GM18508 (cell line): ENCODE data around the gene RNASE8.
"Not testable (repeated sequence)": the region's sequence is repeated elsewhere in the genome, so short reads cannot be mapped to it uniquely, and the experiment has no call there.

Experiments used
- ATAC-seq: cut with Tn5 transposase; IDR thresholded peaks from one replicate; pipeline ENCODE4 v1.9.1; 2021; ENCODE audit warnings: moderate number of reproducible peaks; ENCODE audit not compliant: insufficient read depth, unreplicated experiment

RNASE8 gene

DNA sequence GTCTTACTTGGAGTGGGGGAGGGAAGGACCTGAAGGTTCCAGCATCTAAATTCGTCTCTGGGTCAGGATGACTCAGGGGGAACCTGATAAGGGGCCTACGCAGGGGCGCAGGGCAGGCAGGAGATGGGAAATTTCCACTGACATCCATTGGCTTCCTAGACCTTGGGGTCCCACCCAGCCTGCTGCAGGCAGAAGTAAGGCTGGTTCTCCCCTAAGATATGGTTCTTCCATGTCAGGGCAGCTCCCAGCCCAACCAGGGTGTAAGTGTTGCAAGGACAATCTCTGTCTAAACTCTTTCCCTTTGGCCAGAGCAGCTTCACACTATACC lies 30.7 kb upstream of the RNASE8 start:
- no peak for ATAC-seq

DNA sequence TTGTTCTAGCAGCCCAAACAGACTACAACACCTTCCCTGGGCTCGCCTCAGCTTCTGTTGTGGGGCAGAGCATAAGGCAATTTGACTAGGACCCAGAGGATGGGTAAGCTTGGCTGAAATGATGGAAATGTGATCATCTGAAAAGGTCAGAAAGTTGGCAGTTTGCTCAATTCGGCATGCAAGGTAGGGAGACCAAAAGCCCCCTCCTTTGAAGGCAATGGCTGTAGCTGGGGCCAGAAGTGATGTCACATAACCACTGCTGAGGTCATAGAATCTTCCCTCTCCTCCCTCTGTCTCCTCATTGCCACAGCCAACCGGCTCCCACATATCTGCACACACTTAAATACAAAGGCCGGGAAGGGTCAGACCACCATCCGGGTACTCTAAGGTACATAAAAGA lies 27.7 kb upstream of the RNASE8 start, which contains the start of gene TPPP2:
Gene TPPP2, plus strand, starts transcription at position 301 of the 400 bp plus-strand sequence. CDS start 365 bp downstream, outside the sequence.
- no peak for ATAC-seq

DNA sequence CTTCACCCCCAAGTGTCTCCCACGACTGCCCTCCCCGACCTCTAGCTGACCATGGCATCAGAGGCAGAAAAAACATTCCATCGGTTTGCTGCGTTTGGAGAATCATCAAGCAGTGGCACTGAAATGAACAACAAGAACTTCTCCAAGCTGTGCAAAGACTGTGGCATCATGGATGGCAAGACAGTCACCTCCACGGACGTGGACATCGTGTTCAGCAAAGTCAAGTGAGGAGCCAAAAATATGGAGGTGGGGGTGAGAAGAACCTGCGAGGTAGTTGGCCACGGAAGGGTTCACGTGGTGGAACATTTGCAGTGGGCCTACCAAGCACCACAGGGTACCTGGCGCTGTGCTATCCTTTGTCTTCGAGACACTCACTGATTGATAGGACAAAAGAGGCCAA lies 27.1 kb upstream of the RNASE8 start:
- ATAC-seq, result no peak

- no peak for ATAC-seq
These were observed 25.1 kb upstream of the RNASE8 start for GRCh38 chr14:21032326-21033132.

GRCh38 chr14:21033133-21033698 lies 24.4 kb upstream of the RNASE8 start:
- no peak for ATAC-seq

DNA sequence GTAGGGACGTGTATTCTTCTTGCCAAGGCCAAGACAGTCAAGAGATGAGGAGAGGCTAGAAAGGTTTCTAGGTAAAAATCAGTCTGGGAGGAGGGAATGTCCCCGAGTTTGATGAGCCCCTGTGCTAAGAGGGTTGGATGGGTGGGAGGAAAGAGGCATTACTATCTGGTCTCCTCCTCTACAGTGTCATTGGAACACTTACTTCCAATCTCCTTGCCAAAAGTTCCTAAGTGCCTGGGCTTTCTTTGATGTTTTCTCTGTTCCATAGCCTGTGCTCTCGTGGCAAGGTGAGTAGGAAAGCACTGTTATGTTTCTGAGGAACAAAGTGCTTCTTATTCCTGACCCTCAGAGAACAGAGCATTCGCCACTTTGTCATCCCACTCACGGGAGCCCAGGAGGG lies 22.9 kb upstream of the RNASE8 start, which contains the start of gene RNASE13:
Gene RNASE13, minus strand, starts transcription at position 101 of the 400 bp plus-strand sequence. CDS start 519 bp downstream, outside the sequence.
- ATAC-seq, result no peak

DNA sequence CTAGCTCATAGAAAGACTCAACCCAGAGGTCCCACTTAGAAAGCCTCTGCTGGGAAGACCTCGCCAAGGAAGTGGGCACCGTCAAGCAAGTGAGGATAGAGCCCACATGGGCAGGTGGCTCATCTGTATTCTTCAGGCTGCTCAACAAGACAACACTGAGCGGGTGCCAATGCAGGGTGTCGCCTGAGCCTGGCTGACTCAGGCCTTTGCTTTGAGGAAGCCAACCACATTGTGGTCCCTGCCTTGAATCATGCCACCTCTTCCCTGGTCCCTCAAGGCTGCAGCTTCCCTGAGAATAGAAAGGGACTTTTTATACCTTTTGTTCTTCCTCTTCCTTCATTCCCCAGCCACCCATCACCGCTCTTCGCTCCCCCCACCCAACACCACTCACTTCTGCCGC lies 20.9 kb upstream of the RNASE8 start:
- ATAC-seq, result no peak

GRCh38 chr14:21037156-21037555 lies 20.5 kb upstream of the RNASE8 start:
- ATAC-seq, result no peak

DNA sequence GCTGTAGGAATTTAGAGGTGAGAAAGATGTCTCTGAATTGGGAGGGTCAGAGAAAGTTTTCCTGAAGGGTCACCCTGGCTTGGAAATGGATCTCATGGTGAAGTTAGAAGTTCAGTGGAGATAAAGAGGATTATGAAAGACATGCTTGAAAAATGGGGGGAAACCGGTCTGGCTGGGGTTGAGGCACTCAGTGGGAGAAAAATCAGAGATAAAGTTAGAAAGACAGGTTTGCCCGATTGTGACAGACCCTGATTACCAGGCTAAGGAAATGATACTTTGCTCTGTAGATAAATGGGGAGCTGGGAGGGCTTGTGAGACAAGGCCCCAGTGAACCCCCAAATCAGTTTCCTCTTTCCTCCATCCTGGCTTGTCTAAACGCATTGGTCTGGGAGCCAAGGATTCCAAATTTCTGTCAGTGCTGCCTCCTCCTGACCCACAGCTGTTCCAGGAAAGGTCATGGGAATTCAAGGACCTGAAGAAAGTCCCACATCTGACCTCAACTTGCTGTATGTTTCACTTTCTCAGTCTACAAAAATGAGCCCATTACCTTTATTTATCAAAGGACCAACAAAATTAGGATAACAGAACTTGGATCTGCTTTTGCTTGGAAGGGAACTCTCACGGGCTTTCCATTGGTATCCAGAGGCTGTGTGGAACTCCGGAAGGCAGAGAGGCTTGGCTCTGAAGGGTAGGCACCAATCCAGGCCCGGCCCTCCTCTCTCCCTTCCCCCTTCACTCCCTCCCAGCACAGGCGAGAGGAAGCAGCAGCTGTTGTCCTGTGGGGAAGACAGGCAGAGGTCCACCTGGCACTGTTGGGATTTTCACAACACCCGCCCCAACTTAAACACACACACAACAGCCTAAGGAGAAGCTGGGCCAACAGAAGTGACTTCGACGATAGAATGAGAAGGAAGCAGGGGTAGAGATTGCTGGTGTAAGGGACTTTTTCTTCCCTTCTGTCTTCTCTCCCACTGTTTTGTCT lies 18.9 kb upstream of the RNASE8 start:
- no peak for ATAC-seq

DNA sequence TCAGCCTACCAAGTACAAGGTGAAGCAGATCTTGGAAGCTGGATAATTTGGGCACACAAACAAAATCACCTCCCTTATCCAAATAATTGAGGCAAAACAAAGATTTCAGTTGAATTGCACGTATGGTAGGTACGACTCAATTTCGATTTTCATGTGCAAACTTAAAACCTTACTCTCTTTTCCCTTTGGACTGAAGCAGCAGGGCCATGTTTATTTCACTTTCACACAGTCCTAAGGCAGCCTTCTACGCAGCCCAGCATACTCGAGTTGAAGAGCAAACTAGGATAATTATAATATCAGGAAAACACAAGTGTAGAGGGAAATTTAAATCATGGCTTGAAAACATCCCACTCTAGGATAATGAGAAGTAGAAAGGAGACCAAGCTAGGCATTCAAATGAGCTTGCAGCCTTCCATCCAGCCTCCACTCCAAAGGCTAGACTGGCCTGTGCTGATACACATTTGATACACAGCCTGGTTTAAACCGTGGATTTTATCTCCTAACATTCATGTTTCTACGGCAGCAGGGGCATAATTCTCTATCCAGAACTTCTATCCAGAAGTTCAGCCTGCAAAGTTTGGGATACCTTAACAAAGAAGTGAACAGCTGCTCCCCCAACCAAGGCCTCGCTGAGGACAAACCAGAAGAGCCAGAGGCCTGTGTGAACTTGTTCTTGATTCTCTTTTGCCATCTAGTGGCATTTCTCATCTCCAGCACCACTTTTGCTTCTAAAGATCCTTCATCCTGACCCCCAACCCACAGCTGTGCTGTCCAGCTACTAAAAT lies 17.8 kb upstream of the RNASE8 start:
- ATAC-seq, result no peak

DNA sequence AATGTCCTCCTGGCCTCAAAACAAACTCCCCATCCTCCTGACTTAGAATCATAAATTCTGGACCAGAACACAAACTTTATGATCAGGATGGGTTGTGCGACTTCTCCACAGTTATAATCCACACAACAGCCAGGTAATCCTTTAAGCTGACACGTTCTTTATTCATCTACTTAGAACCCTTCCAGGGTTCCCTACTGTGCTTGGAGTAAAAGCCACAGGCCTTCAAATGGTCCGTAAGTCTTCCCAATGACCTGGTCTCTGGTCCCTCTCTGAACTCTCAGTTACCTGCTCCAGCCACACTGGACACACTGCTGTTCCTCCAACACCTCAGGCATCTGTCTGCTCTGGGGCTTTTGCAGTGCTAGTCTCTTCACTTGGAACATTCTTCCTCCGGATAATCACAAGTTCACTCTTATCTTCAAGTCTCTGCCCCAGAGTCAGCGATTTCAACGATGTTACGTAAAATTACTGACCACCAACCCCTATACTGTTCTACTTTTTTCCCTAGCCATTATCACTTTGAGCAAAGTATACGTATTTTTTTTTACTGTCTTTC lies 17.2 kb upstream of the RNASE8 start:
- ATAC-seq, result no peak

DNA sequence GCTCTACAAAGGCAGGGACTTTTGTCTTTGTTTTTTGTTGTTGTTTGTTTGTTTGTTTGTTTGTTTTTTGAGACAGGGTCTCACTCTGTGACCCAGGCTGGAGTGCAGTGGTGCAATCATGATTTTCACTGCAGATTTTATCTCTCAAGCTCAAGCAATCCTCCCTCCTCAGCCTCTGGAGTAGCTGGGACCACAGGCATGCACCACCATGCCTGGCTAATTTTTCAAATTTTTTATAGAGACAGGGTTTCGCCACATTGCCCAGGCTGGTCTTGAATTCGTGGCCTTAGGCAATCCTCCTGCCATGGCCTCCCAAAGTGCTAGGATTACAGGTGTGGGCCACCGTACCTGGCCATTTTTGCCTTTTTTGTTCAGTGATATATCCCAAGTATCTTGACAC lies 16.7 kb upstream of the RNASE8 start:
- not testable (repeated sequence) for ATAC-seq

DNA sequence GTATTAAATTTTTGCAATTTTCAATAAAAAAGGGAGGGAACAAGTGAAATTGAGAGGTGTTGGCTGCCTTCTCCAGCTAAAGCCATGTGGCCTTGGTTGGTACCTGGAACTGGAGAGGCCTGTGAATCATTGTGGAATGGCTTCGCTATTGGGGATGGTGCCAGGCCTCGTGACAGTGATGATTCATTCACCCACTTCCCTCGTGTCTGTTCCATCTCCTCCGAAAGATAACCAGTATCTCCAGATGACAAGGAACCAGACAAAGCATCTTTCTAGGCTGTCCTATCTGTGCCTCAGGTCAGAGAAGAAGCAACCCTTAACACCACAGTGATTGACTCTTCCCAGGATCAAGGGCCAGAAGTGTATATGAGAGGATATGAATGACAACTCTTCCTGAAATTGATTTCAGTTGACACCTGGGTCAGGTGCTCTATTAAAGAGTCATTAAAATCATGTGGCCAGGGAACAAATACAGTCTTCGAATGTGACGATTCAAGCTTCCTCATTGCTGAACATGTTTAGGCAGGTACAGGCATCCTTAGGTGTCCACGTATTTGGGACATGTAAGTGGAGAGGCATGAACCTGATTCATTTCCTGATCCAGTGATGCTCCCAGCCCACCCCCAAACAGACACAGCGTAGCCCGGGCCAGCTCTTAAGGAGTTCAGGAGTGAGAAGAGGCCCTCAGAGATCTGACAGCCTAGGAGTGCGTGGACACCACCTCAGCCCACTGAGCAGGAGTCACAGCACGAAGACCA lies 15.8 kb upstream of the RNASE8 start, which contains the start of gene RNASE7:
Gene RNASE7, plus strand, starts transcription at position 687 of the 758 bp plus-strand sequence. CDS start 631 bp downstream, outside the sequence.
- no peak for ATAC-seq

GRCh38 chr14:21042918-21043317 lies 14.7 kb upstream of the RNASE8 start:
- no peak for ATAC-seq

- ATAC-seq, result no peak
These were observed 14.1 kb upstream of the RNASE8 start for GRCh38 chr14:21043387-21043973.

DNA sequence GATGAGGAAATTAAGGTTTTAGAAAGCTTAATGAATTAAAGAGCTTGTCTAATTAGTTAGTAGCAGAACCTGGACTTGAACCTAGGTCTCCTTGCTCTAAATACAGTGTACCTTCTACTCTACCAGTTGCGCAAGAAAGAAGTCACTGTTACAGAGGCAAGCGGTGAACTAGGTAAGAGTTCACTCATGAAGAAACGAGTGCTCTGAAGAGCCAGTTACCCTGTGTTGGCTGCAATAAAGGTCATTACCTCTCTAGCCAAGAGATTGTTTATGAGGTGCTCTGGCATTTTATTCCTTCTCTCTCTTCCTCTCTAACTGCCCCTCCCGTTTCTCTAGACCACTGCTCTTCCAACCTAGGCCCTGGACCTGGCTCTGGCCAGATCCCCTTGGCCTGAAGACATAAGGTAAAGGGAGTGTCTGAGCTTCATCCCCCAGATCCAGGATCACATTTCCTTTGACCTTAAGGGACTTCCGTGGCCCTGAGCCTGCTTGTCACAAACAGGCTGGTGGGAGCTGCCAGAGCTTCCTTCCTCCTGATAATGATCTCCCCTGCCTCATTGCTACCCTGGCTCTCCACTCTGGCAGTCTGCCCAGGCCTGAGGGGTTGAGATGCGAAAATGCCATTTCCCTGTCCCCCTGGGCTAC lies 13.5 kb upstream of the RNASE8 start:
- ATAC-seq, result no peak

- no peak for ATAC-seq
These were observed 10.2 kb upstream of the RNASE8 start for GRCh38 chr14:21047378-21047781.

DNA sequence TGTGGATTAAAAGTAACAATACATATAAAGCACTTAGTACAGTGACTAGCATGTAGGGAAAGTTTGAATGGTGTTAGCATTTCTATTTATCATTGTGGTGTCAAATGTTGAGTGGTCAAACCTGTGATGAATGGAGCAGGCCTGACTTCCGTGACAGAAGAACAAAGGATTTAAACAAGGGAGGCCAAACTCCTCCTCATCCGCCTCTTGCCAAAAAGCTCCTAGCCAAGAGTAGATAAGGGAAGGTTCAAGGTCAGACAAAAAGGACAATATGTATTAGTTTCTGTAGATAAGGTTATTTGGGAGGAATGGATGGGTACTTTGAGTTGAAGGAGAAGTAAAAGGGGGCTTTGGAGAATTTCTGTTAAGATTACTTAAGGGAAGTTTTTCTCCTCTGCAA lies 9.0 kb upstream of the RNASE8 start:
- ATAC-seq, result no peak
